ENCODE results near the gene LRRC59. TPM values are rescaled to one million over a fixed set of nuclear protein-coding genes. Genes with fewer than 3 reads are reported as not detected.

LRRC59 gene
- total RNA-seq, 1 experiment from 2014 or later = 106 TPM

GRCh38 chr17:50344731-50345365 lies 52.5 kb downstream of the LRRC59 start:
- H3T11ph ChIP-seq (ENCODE audit: low read length) = no peak overlapping the region
- no peak overlapping the region for H3K27ac Mint-ChIP-seq
- WGBS (ENCODE audit: extremely low coverage, insufficient read length, low lambda C conversion rate) = no CpG with 5 or more reads among the region's 13 CpGs

More at GRCh38 chr17:50344731-50345365, 52.5 kb downstream of the LRRC59 start:
- H2AFZ ChIP-seq (ENCODE audit: low read length) = no peak overlapping the region
- H3K9me3 ChIP-seq (ENCODE audit: control insufficient read depth, low read depth, low read length) = no peaks in the 10 kb centered on the region
- H3K23ac ChIP-seq (ENCODE audit: insufficient read length, low read depth, low read length) = no peak overlapping the region
- Mint-ChIP-seq H3K4me3 (peak overlapping the region; percentile 73 to 84), H3K4me1 (peaks cover 27 to 30% of the 10 kb centered on the region in 2 experiments), H3K27me3 (ENCODE audit: low read depth) (peaks cover 21% of the 10 kb centered on the region), H3K36me3 (ENCODE audit: insufficient read depth in 1 of 3, low read depth in 3 of 3) (no peaks in the 10 kb centered on the region; a peak in 1 of 7 replicates), H3K9me3 (peaks cover 0 to 3% of the 10 kb centered on the region in 2 experiments; a peak in 2 of 5 replicates)
- H4K91ac ChIP-seq (ENCODE audit: insufficient read length, low read depth, low read length) = no peak overlapping the region
- no peak overlapping the region for H2AK5ac ChIP-seq (ENCODE audit: insufficient read length, low read length)
- no peak overlapping the region for H4K5ac ChIP-seq (ENCODE audit: insufficient read length, low read depth, low read length)
- H3K14ac ChIP-seq (ENCODE audit: insufficient read depth, low read length) = no peak overlapping the region
- no peaks in the 10 kb centered on the region for H3K79me2 ChIP-seq (ENCODE audit: insufficient read depth, low read length)
- TF ChIP-seq CTCF (conservative IDR thresholded peaks at IDR 0.05) = no peak
- no peak overlapping the region for H2BK120ac ChIP-seq (ENCODE audit: low read depth, low read length, poor library complexity, severe bottlenecking)
- H4K8ac ChIP-seq (replicated peaks; ENCODE audit: insufficient read length, low read depth, low read length) = no peak overlapping the region
- no peak overlapping the region for H3K56ac ChIP-seq (ENCODE audit: insufficient read length, low read depth, low read length)
- peak; percentile 39 for DNase-seq
- peaks cover 2% of the 10 kb centered on the region; the same call in 1 of the 2 replicates for H3K4me1 ChIP-seq (ENCODE audit: insufficient read depth, low read length)
- H4K20me1 ChIP-seq (ENCODE audit: control insufficient read depth, insufficient read depth, insufficient read length) = no peaks in the 10 kb centered on the region
- H2BK15ac ChIP-seq (ENCODE audit: low read depth, low read length) = no peak overlapping the region
- H3K18ac ChIP-seq (ENCODE audit: insufficient read length, low read depth, low read length) = no peak overlapping the region
- H3K27ac ChIP-seq (ENCODE audit: insufficient read length, low read depth, low read length) = no peak overlapping the region
- H3K4ac ChIP-seq (ENCODE audit: low read depth, low read length) = no peak overlapping the region
- H3K23me2 ChIP-seq (ENCODE audit: insufficient read length, low read depth, low read length, poor library complexity, severe bottlenecking) = peaks cover 9% of the 10 kb centered on the region
- H2BK5ac ChIP-seq (ENCODE audit: insufficient read length, low read length) = no peak overlapping the region
- no peaks in the 10 kb centered on the region; the same call in 1 of the 2 replicates for H3K27me3 ChIP-seq (ENCODE audit: insufficient read depth, low read length)
- H3K4me2 ChIP-seq (ENCODE audit: insufficient read depth, insufficient read length, low read length) = peak overlapping the region; percentile 66
- H3K79me1 ChIP-seq (ENCODE audit: insufficient read depth, low read depth, low read length, poor library complexity, severe bottlenecking) = no peaks in the 10 kb centered on the region
- no peak overlapping the region for H3K9ac ChIP-seq (ENCODE audit: extremely low read depth, insufficient read length, low read length)
- no peak overlapping the region for H2BK12ac ChIP-seq (ENCODE audit: insufficient read length, low read depth, low read length)
- no peak overlapping the region for H2BK20ac ChIP-seq (ENCODE audit: low read depth, low read length, poor library complexity, severe bottlenecking)
